ENCODE data around the gene MMP24. TPM values are rescaled to one million over a fixed set of nuclear protein-coding genes. Genes with fewer than 3 reads are reported as not detected.

The MMP24 gene
- polyA plus RNA-seq, 1 of the 3 experiments (the other 2 are of a cell fraction), result 18.1 TPM

DNA sequence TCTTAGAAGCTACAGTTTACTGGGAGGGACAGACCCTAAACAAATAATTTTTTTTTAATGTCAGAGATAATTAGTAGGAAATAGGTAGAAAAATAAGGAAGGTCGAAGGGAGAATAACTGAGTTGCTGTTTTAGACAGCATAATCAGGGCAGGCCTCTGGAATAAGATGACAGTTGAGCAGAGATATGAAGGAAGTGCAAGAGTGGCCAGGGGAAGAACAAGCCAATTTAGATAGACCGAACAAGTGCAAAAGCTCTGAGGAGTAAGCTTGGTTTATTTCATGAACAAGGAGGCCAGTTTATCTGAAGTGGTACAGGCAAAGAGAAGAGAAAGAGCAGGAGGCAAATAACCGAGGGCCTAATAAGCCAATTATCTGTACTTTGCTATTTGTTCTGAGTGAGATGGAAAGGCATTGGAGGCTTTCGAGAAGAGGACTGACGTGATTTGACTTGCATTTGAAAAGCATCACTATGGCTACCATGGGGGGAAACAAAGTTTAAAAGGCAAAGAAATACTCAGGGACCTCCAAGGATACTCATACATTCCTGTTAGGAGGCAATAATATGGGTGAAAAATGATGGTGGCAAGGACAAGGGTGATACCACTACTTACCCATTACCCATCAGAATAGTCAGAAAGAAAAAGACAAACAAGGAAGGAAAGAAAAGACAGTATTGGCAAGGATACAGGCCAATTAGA lies 34.9 kb upstream of the MMP24 start:
- Histone ChIP-seq H3K27me3 (ENCODE audit: insufficient read depth) (no peaks in the 10 kb centered on the region), H3K4me2 (no peak overlapping the region), H3K27ac (ENCODE audit: low read depth in 2 of 2, low read length in 1 of 2) (no peak overlapping the region), H3F3A (replicated peaks; ENCODE audit: insufficient read depth) (peaks cover 4% of the 10 kb centered on the region), H4K20me1 (ENCODE audit: insufficient read depth) (no peaks in the 10 kb centered on the region), H3K9me2 (no peaks in the 10 kb centered on the region), H3K4me3 (ENCODE audit: low read depth in 2 of 2, low read length in 1 of 2) (no peak overlapping the region), H3K9ac (no peak overlapping the region), H3K9me3 (peaks cover 5% of the 10 kb centered on the region), H3K4me1 (ENCODE audit: control insufficient read depth in 1 of 2, insufficient read depth in 2 of 2, low read depth in 1 of 2, low read length in 1 of 2) (no peaks in the 10 kb centered on the region), H3K36me3 (replicated peaks in 1 of 2; ENCODE audit: control insufficient read depth in 1 of 2, insufficient read depth in 2 of 2, low read length in 1 of 2) (no peaks in the 10 kb centered on the region), H3K79me2 (ENCODE audit: insufficient read depth) (no peaks in the 10 kb centered on the region), H2AFZ (ENCODE audit: low read depth) (no peak overlapping the region)
- ChIA-PET POLR2A (no interaction called here), CTCF (interaction anchor here (1.2 to 3.8 kb wide), 2 partner anchors 17 to 46 kb away, joined by 3 to 19 read pairs; no protein-coding TSS in a partner anchor)
- DNase-seq, result no peak
- TF ChIP-seq, protein P1, sequence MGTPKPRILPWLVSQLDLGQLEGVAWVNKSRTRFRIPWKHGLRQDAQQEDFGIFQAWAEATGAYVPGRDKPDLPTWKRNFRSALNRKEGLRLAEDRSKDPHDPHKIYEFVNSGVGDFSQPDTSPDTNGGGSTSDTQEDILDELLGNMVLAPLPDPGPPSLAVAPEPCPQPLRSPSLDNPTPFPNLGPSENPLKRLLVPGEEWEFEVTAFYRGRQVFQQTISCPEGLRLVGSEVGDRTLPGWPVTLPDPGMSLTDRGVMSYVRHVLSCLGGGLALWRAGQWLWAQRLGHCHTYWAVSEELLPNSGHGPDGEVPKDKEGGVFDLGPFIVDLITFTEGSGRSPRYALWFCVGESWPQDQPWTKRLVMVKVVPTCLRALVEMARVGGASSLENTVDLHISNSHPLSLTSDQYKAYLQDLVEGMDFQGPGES (IDR thresholded peaks at IDR 0.05; ENCODE audit: low read depth, low read length), result no peak
- TF ChIP-seq RFX5 (IDR thresholded peaks at IDR 0.05; ENCODE audit: low read length) (no peak), MXI1 (IDR thresholded peaks at IDR 0.05; ENCODE audit: low read depth, low read length) (no peak), TEAD4 (IDR thresholded peaks at IDR 0.05; ENCODE audit: borderline replicate concordance, insufficient read depth) (no peak), NRF1 (IDR thresholded peaks at IDR 0.05; ENCODE audit: low read depth, low read length) (no peak), FOXM1 (IDR thresholded peaks at IDR 0.05; ENCODE audit: low read depth) (no peak), GABPA (IDR thresholded peaks at IDR 0.05; ENCODE audit: low read depth) (no peak), NFIC (IDR thresholded peaks at IDR 0.05; ENCODE audit: borderline replicate concordance) (no peak), CHD2 (IDR thresholded peaks at IDR 0.05; ENCODE audit: low read length, partially characterized antibody) (no peak), ELF1 (IDR thresholded peaks at IDR 0.05) (no peak), JUND (IDR thresholded peaks at IDR 0.05) (no peak), POLR2AphosphoS5 (IDR thresholded peaks at IDR 0.05; ENCODE audit: low read depth, low read length) (no peak)
- TF ChIP-seq, protein P2, sequence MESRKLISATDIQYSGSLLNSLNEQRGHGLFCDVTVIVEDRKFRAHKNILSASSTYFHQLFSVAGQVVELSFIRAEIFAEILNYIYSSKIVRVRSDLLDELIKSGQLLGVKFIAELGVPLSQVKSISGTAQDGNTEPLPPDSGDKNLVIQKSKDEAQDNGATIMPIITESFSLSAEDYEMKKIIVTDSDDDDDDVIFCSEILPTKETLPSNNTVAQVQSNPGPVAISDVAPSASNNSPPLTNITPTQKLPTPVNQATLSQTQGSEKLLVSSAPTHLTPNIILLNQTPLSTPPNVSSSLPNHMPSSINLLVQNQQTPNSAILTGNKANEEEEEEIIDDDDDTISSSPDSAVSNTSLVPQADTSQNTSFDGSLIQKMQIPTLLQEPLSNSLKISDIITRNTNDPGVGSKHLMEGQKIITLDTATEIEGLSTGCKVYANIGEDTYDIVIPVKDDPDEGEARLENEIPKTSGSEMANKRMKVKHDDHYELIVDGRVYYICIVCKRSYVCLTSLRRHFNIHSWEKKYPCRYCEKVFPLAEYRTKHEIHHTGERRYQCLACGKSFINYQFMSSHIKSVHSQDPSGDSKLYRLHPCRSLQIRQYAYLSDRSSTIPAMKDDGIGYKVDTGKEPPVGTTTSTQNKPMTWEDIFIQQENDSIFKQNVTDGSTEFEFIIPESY (IDR thresholded peaks at IDR 0.05; ENCODE audit: borderline replicate concordance, low read depth), result no peak
- TF ChIP-seq, protein P3, sequence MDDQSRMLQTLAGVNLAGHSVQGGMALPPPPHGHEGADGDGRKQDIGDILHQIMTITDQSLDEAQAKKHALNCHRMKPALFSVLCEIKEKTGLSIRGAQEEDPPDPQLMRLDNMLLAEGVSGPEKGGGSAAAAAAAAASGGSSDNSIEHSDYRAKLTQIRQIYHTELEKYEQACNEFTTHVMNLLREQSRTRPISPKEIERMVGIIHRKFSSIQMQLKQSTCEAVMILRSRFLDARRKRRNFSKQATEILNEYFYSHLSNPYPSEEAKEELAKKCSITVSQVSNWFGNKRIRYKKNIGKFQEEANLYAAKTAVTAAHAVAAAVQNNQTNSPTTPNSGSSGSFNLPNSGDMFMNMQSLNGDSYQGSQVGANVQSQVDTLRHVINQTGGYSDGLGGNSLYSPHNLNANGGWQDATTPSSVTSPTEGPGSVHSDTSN (IDR thresholded peaks at IDR 0.05), result no peak
- TF ChIP-seq, protein P4, sequence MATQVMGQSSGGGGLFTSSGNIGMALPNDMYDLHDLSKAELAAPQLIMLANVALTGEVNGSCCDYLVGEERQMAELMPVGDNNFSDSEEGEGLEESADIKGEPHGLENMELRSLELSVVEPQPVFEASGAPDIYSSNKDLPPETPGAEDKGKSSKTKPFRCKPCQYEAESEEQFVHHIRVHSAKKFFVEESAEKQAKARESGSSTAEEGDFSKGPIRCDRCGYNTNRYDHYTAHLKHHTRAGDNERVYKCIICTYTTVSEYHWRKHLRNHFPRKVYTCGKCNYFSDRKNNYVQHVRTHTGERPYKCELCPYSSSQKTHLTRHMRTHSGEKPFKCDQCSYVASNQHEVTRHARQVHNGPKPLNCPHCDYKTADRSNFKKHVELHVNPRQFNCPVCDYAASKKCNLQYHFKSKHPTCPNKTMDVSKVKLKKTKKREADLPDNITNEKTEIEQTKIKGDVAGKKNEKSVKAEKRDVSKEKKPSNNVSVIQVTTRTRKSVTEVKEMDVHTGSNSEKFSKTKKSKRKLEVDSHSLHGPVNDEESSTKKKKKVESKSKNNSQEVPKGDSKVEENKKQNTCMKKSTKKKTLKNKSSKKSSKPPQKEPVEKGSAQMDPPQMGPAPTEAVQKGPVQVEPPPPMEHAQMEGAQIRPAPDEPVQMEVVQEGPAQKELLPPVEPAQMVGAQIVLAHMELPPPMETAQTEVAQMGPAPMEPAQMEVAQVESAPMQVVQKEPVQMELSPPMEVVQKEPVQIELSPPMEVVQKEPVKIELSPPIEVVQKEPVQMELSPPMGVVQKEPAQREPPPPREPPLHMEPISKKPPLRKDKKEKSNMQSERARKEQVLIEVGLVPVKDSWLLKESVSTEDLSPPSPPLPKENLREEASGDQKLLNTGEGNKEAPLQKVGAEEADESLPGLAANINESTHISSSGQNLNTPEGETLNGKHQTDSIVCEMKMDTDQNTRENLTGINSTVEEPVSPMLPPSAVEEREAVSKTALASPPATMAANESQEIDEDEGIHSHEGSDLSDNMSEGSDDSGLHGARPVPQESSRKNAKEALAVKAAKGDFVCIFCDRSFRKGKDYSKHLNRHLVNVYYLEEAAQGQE (IDR thresholded peaks at IDR 0.05; ENCODE audit: low read depth, low read length), result no peak
- TF ChIP-seq, protein P5, sequence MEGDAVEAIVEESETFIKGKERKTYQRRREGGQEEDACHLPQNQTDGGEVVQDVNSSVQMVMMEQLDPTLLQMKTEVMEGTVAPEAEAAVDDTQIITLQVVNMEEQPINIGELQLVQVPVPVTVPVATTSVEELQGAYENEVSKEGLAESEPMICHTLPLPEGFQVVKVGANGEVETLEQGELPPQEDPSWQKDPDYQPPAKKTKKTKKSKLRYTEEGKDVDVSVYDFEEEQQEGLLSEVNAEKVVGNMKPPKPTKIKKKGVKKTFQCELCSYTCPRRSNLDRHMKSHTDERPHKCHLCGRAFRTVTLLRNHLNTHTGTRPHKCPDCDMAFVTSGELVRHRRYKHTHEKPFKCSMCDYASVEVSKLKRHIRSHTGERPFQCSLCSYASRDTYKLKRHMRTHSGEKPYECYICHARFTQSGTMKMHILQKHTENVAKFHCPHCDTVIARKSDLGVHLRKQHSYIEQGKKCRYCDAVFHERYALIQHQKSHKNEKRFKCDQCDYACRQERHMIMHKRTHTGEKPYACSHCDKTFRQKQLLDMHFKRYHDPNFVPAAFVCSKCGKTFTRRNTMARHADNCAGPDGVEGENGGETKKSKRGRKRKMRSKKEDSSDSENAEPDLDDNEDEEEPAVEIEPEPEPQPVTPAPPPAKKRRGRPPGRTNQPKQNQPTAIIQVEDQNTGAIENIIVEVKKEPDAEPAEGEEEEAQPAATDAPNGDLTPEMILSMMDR (IDR thresholded peaks at IDR 0.05), result no peak
- TF ChIP-seq, protein P6, sequence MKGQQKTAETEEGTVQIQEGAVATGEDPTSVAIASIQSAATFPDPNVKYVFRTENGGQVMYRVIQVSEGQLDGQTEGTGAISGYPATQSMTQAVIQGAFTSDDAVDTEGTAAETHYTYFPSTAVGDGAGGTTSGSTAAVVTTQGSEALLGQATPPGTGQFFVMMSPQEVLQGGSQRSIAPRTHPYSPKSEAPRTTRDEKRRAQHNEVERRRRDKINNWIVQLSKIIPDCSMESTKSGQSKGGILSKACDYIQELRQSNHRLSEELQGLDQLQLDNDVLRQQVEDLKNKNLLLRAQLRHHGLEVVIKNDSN (IDR thresholded peaks at IDR 0.05; ENCODE audit: borderline replicate concordance, low read depth), result no peak
- 72% methylated on average over 5 of the region's 5 CpGs for WGBS (ENCODE audit: low lambda C conversion rate)

Measured in SK-N-SH (cell line).